HepG2 (cell line): ENCODE results near the gene ZMYND10. TPM values are rescaled to one million over a fixed set of nuclear protein-coding genes. Genes with fewer than 3 reads are reported as not detected.
A peak's percentile ranks its signal among the peaks of the same experiment; 100 is the strongest.

Experiments used
- ATF7 ChIP-seq, 2 experiments: fragments of 450-650 bp in 1 of 2; sonication (generic) in 1 of 2; formaldehyde crosslinking in 1 of 2; IDR thresholded peaks; 2 replicates each; pipeline versions ENCODE4 v1.4.0 to v1.6.1; 2016 to 2020; ENCODE audit warnings: antibody characterized with exemption in 1 of 2, mild to moderate bottlenecking in 1 of 2, missing genetic modification reagents in 1 of 2
- HNF1A ChIP-seq, 2 experiments: sonication (generic) in 1 of 2; formaldehyde crosslinking in 1 of 2; IDR thresholded peaks; 2 replicates each; pipeline versions ENCODE4 v1.4.0 to v1.6.1; 2016 to 2020; ENCODE audit warnings: borderline replicate concordance in 1 of 2, low read depth in 1 of 2, mild to moderate bottlenecking in 1 of 2, missing genetic modification reagents in 1 of 2
- MTA3 ChIP-seq: sonication (generic); formaldehyde crosslinking; IDR thresholded peaks from 2 replicates; pipeline ENCODE4 v1.4.0; 2020; ENCODE audit warnings: missing genetic modification reagents
- SMAD1 ChIP-seq: sonication (generic); formaldehyde crosslinking; IDR thresholded peaks from 2 replicates; pipeline ENCODE4 v1.4.0; 2020; ENCODE audit warnings: missing genetic modification reagents, low read depth, mild to moderate bottlenecking, borderline replicate concordance
- SMARCE1 ChIP-seq: fragments of 450-650 bp; IDR thresholded peaks from 2 replicates; pipeline ENCODE4 v1.6.1; 2017; ENCODE audit warnings: borderline replicate concordance
- TRIM22 ChIP-seq: fragments of 450-650 bp; IDR thresholded peaks from 2 replicates; pipeline ENCODE4 v1.6.1; 2017
- ZBTB46 ChIP-seq: sonication (generic); formaldehyde crosslinking; IDR thresholded peaks from 2 replicates; pipeline ENCODE4 v1.4.0; 2020; ENCODE audit warnings: mild to moderate bottlenecking, missing genetic modification reagents, borderline replicate concordance
- ZMYM2 ChIP-seq: sonication (generic); formaldehyde crosslinking; IDR thresholded peaks from 2 replicates; pipeline ENCODE4 v1.8.0; 2022; ENCODE audit warnings: mild to moderate bottlenecking, missing genetic modification reagents
- ZNF335 ChIP-seq: sonication (generic); formaldehyde crosslinking; IDR thresholded peaks from 2 replicates; pipeline ENCODE4 v1.4.0; 2020; ENCODE audit warnings: missing genetic modification reagents
- ZNF550 ChIP-seq: sonication (generic); formaldehyde crosslinking; IDR thresholded peaks from 2 replicates; pipeline ENCODE4 v1.4.0; 2020; ENCODE audit warnings: mild to moderate bottlenecking, missing genetic modification reagents, borderline replicate concordance
- ZNF772 ChIP-seq: sonication (generic); formaldehyde crosslinking; IDR thresholded peaks from 2 replicates; pipeline ENCODE4 v1.5.0; 2020; ENCODE audit warnings: mild to moderate bottlenecking, missing genetic modification reagents
- polyA plus RNA-seq, 8 experiments: library from polyadenylated mRNA; depleted of rRNA in 3 of 8; stranded (reverse) in 7 of 8; unstranded in 1 of 8; fragments of >200 nt; fragmentation: Illumina TruSeq in 4 of 8; extraction: Trizol in 4 of 8; gene quantifications; 2 replicates each; pipeline versions ENCODE4 v1.2.1 to v1.2.3, GENCODE V29; 2011 to 2016; ENCODE audit warnings: low read depth in 4 of 8, missing spikeins in 1 of 8, mixed read lengths in 1 of 8; ENCODE audit not compliant: insufficient read depth in 1 of 8
- total RNA-seq, 5 experiments: library from RNA; depleted of rRNA; stranded (reverse); fragments of >200 nt; fragmentation: Illumina TruSeq; extraction: Trizol; gene quantifications; 2 replicates each; pipeline ENCODE4 v1.2.3, GENCODE V29; 2016; ENCODE audit warnings: low read depth in 1 of 5
- TF ChIP-seq, protein P1 (sequence below): sonication (generic); formaldehyde crosslinking; IDR thresholded peaks from 2 replicates; pipeline ENCODE4 v1.4.0; 2020; ENCODE audit warnings: low read depth, missing genetic modification reagents
- TF ChIP-seq, protein P2 (sequence below): sonication (generic); formaldehyde crosslinking; IDR thresholded peaks from 2 replicates; pipeline ENCODE4 v1.9.0; 2021; ENCODE audit warnings: missing genetic modification reagents, mild to moderate bottlenecking, borderline replicate concordance

The ZMYND10 gene
- total and polyA plus RNA-seq, 2 of the 13 experiments (the other 11 are each of a cell fraction or from before 2014, with no cell fraction given): 0.60 to 0.74 TPM

GRCh38 chr3:50327943-50328691 is 17.4 kb downstream of the ZMYND10 start, which contains the start of gene TUSC2 (continued):
- TF ChIP-seq MTA3 (no peak), ZMYM2 (no peak), ZNF550 (no peak), SMARCE1 (no peak), TRIM22 (no peak), ZNF772 (CRISPR knock-in tag) (peak; percentile 56; the same call in 1 of the 2 replicates), ZBTB46 (CRISPR knock-in tag) (no peak), ZNF335 (CRISPR knock-in tag) (no peak), HNF1A (IDR thresholded peaks at IDR 0.05; ENCODE audit: low read depth) (no peak), HNF1A (CRISPR knock-in tag; IDR thresholded peaks at IDR 0.05; ENCODE audit: borderline replicate concordance) (no peak; the same call in 1 of the 2 replicates), ATF7 (IDR thresholded peaks at IDR 0.05) (no peak), ATF7 (CRISPR knock-in tag; IDR thresholded peaks at IDR 0.05) (no peak), SMAD1 (CRISPR knock-in tag) (no peak)
- TF ChIP-seq, protein P1, sequence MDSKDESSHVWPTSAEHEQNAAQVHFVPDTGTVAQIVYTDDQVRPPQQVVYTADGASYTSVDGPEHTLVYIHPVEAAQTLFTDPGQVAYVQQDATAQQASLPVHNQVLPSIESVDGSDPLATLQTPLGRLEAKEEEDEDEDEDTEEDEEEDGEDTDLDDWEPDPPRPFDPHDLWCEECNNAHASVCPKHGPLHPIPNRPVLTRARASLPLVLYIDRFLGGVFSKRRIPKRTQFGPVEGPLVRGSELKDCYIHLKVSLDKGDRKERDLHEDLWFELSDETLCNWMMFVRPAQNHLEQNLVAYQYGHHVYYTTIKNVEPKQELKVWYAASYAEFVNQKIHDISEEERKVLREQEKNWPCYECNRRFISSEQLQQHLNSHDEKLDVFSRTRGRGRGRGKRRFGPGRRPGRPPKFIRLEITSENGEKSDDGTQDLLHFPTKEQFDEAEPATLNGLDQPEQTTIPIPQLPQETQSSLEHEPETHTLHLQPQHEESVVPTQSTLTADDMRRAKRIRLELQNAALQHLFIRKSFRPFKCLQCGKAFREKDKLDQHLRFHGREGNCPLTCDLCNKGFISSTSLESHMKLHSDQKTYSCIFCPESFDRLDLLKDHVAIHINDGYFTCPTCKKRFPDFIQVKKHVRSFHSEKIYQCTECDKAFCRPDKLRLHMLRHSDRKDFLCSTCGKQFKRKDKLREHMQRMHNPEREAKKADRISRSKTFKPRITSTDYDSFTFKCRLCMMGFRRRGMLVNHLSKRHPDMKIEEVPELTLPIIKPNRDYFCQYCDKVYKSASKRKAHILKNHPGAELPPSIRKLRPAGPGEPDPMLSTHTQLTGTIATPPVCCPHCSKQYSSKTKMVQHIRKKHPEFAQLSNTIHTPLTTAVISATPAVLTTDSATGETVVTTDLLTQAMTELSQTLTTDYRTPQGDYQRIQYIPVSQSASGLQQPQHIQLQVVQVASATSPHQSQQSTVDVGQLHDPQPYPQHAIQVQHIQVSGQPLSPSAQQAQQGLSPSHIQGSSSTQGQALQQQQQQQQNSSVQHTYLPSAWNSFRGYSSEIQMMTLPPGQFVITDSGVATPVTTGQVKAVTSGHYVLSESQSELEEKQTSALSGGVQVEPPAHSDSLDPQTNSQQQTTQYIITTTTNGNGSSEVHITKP: no peak
- TF ChIP-seq, protein P2, sequence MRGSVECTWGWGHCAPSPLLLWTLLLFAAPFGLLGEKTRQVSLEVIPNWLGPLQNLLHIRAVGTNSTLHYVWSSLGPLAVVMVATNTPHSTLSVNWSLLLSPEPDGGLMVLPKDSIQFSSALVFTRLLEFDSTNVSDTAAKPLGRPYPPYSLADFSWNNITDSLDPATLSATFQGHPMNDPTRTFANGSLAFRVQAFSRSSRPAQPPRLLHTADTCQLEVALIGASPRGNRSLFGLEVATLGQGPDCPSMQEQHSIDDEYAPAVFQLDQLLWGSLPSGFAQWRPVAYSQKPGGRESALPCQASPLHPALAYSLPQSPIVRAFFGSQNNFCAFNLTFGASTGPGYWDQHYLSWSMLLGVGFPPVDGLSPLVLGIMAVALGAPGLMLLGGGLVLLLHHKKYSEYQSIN (CRISPR knock-in tag): no peak
